Endothelial cell of umbilical vein (primary cell): ENCODE data around the gene KLC1.

Source experiments
- CTCF ChIP-seq, 2 donors: IDR thresholded peaks; 1 replicate in 1 of 2; 2 replicates in 1 of 2; pipeline ENCODE4 v1.5.1; 2011; ENCODE audit warnings: low read length in 2 of 2, mild to moderate bottlenecking in 2 of 2, moderate library complexity in 2 of 2, control low read depth in 1 of 2, inconsistent platforms in 1 of 2, low read depth in 1 of 2; ENCODE audit not compliant: insufficient read depth in 1 of 2; ENCODE audit errors: extremely low read depth in 1 of 2
- EZH2 ChIP-seq: IDR thresholded peaks from 2 replicates; pipeline ENCODE4 v1.6.1; 2012; ENCODE audit warnings: borderline replicate concordance, low read depth, mild to moderate bottlenecking, moderate library complexity, low read length, inconsistent platforms; ENCODE audit not compliant: severe bottlenecking
- FOS ChIP-seq: IDR thresholded peaks from 2 replicates; pipeline ENCODE4 v1.6.1; 2011; ENCODE audit warnings: mild to moderate bottlenecking, low read length, moderate library complexity, borderline replicate concordance; ENCODE audit not compliant: insufficient read depth
- GATA2 ChIP-seq: IDR thresholded peaks from 2 replicates; pipeline ENCODE4 v1.7.0; 2011; ENCODE audit warnings: low read depth, mild to moderate bottlenecking, moderate library complexity, mixed read lengths, low read length; ENCODE audit not compliant: insufficient read length, insufficient read depth
- JUN ChIP-seq: IDR thresholded peaks from 2 replicates; pipeline ENCODE4 v1.6.1; 2011; ENCODE audit warnings: borderline replicate concordance, low read depth; ENCODE audit not compliant: insufficient read length, insufficient read depth
- MYC ChIP-seq: IDR thresholded peaks from one replicate; pipeline ENCODE4 v1.6.1; 2011; ENCODE audit warnings: mild to moderate bottlenecking, low read depth, low read length
- POLR2A ChIP-seq: IDR thresholded peaks from 2 replicates; pipeline ENCODE4 v1.6.1; 2012; ENCODE audit warnings: low read depth, mild to moderate bottlenecking, control low read depth, low read length
- POLR2AphosphoS5 ChIP-seq: IDR thresholded peaks from 2 replicates; pipeline ENCODE4 v1.6.1; 2012; ENCODE audit warnings: low read depth, mild to moderate bottlenecking, control low read depth, low read length, moderate library complexity; ENCODE audit not compliant: insufficient read depth
- TF ChIP-seq, protein P1 (sequence below): IDR thresholded peaks from 2 replicates; pipeline ENCODE4 v1.6.1; 2011; ENCODE audit not compliant: insufficient read depth, insufficient read length

DNA sequence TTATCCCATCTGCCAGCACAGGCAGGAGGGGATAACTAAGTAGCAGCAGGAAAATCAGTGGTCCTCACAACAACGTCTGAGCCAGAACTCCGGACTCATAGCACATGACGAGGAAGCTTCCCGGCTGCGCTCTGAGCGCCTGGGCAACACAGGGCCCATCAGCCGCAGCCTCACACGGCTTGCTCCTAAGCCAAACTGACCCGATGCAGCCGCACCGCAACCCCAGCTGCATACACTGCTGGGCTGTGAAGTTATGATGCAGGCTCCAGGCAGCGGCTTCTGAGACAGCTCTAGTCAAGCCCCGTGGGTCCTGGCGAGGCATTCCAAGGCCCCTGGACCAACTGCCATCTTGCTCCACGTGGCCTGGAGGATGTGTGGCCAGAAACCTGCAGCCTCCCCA, 114.7 kb downstream of the KLC1 start:
- TF ChIP-seq CTCF (IDR thresholded peaks at IDR 0.05; ENCODE audit: extremely low read depth in 1 of 2, insufficient read depth in 1 of 2, low read depth in 1 of 2, low read length in 2 of 2) = no peak
- TF ChIP-seq POLR2AphosphoS5 = no peak
- TF ChIP-seq FOS = no peak
- TF ChIP-seq POLR2A = no peak
- no peak for TF ChIP-seq EZH2
- no peak for TF ChIP-seq MYC
- no peak for TF ChIP-seq JUN
- TF ChIP-seq, protein P1, sequence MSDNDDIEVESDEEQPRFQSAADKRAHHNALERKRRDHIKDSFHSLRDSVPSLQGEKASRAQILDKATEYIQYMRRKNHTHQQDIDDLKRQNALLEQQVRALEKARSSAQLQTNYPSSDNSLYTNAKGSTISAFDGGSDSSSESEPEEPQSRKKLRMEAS = no peak
- TF ChIP-seq GATA2 = no peak
